GM19452 (cell line): ENCODE results near the gene ANXA4.
"Not testable (repeated sequence)": the region's sequence is repeated elsewhere in the genome, so short reads cannot be mapped to it uniquely, and the experiment has no call there.

Experiments
- ATAC-seq: cut with Tn5 transposase; IDR thresholded peaks from one replicate; pipeline ENCODE4 v1.9.1; 2021; ENCODE audit not compliant: unreplicated experiment

ANXA4 gene

GRCh38 chr2:69802781-69803367 is 60.9 kb downstream of the ANXA4 start:
- not testable (repeated sequence) for ATAC-seq

- ATAC-seq: no peak
These were observed 62.5 kb downstream of the ANXA4 start for GRCh38 chr2:69804416-69804815.

- ATAC-seq: no peak
These were observed 64.0 kb downstream of the ANXA4 start for GRCh38 chr2:69805887-69806286.

GRCh38 chr2:69807821-69808540 is 66.0 kb downstream of the ANXA4 start:
- no peak for ATAC-seq

GRCh38 chr2:69810550-69810949 is 68.6 kb downstream of the ANXA4 start:
- no peak for ATAC-seq

GRCh38 chr2:69811018-69811417 is 69.1 kb downstream of the ANXA4 start:
- ATAC-seq: no peak

GRCh38 chr2:69811591-69811990 is 69.7 kb downstream of the ANXA4 start:
- ATAC-seq: no peak

- no peak for ATAC-seq
These were observed 73.8 kb downstream of the ANXA4 start for GRCh38 chr2:69815717-69816116.

- no peak for ATAC-seq
These were observed 75.1 kb downstream of the ANXA4 start for GRCh38 chr2:69816923-69817542.

GRCh38 chr2:69817729-69818501 is 76.0 kb downstream of the ANXA4 start:
- ATAC-seq: no peak

GRCh38 chr2:69827796-69828540 is 86.0 kb downstream of the ANXA4 start:
- ATAC-seq: no peak

- ATAC-seq: no peak
These were observed 87.0 kb downstream of the ANXA4 start for GRCh38 chr2:69828938-69829255.

GRCh38 chr2:69829256-69830044 is 87.5 kb downstream of the ANXA4 start, which contains the start of gene GMCL1:
Gene GMCL1, plus strand, starts transcription at chr2:69829660. Its CDS starts 233 bp downstream, at chr2:69829893.
- peak; percentile 86 for ATAC-seq

GRCh38 chr2:69830045-69830905 is 88.3 kb downstream of the ANXA4 start:
- peak; percentile 16 for ATAC-seq

GRCh38 chr2:69830906-69831241 is 88.9 kb downstream of the ANXA4 start:
- not testable (repeated sequence) for ATAC-seq

- no peak for ATAC-seq
These were observed 89.5 kb downstream of the ANXA4 start for GRCh38 chr2:69831354-69831905.

GRCh38 chr2:69833752-69834151 is 91.8 kb downstream of the ANXA4 start:
- no peak for ATAC-seq

GRCh38 chr2:69835666-69836065 is 93.7 kb downstream of the ANXA4 start:
- no peak for ATAC-seq

GRCh38 chr2:69836316-69836715 is 94.4 kb downstream of the ANXA4 start:
- no peak for ATAC-seq
